ENCODE results near the gene TVP23A.
A peak's percentile ranks its signal among the peaks of the same experiment; 100 is the strongest.

- TF ChIP-seq POLR2A (IDR thresholded peaks at IDR 0.05) (peak in 1 of 2 donors; percentile 54), CTCF (IDR thresholded peaks at IDR 0.05) (no peak)
Measured at GRCh38 chr16:10827691-10828341, 9.2 kb upstream of the TVP23A start.
